ENCODE measurements around the gene COTL1.
A peak's percentile ranks its signal among the peaks of the same experiment; 100 is the strongest.

The COTL1 gene

DNA sequence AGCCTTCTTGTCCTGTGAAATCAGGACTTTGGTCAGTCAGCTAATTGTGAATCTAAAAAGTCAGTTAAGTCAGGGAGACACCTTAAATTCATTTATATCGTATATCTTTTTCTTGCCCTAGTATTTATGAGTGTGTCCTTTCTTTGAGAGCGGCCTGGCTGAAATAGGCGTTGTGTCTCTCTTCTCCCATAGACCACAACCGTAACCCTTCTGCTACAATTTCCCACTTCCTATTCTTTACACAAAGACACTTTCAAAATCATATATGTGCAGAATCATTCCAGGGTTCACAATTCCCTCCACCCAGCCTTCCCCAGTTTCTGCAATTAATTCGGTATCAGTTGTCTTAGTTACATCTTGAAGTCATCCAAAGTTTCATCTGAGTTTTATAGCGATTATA is 14.0 kb upstream of the COTL1 start:
- Histone ChIP-seq H3K4me3 (ENCODE audit: low read length) (no peak overlapping the region), H3K9ac (ENCODE audit: low read length) (no peak overlapping the region), H3K27me3 (ENCODE audit: insufficient read depth, low read length, poor library complexity) (no peaks in the 10 kb centered on the region), H3K27ac (ENCODE audit: low read depth, low read length) (no peak overlapping the region), H3K4me2 (ENCODE audit: low read length) (no peak overlapping the region), H3K56ac (ENCODE audit: low read length) (no peak overlapping the region), H4K5ac (ENCODE audit: low read length) (no peak overlapping the region), H3K4ac (ENCODE audit: low read depth, low read length) (no peak overlapping the region), H2BK15ac (replicated peaks; ENCODE audit: low read depth) (no peak overlapping the region), H3K36me3 (ENCODE audit: control insufficient read depth, insufficient read depth, low read length) (no peaks in the 10 kb centered on the region), H4K8ac (ENCODE audit: low read depth, low read length) (no peak overlapping the region), H2BK120ac (ENCODE audit: low read depth, low read length) (no peak overlapping the region), H3K79me2 (ENCODE audit: control insufficient read depth, insufficient read depth, low read length) (no peaks in the 10 kb centered on the region), H2AK5ac (ENCODE audit: low read length) (no peak overlapping the region), H3K4me1 (ENCODE audit: control insufficient read depth, low read depth, low read length) (no peaks in the 10 kb centered on the region), H2BK5ac (ENCODE audit: low read length) (no peak overlapping the region), H3K23ac (ENCODE audit: low read length) (no peak overlapping the region), H3K18ac (ENCODE audit: low read length) (no peak overlapping the region), H3K79me1 (ENCODE audit: low read length) (no peaks in the 10 kb centered on the region)
- DNase-seq, result no peak
- WGBS (ENCODE audit: extremely low coverage, insufficient coverage, low lambda C conversion rate), result no CpG with 5 or more reads among the region's 6 CpGs

DNA sequence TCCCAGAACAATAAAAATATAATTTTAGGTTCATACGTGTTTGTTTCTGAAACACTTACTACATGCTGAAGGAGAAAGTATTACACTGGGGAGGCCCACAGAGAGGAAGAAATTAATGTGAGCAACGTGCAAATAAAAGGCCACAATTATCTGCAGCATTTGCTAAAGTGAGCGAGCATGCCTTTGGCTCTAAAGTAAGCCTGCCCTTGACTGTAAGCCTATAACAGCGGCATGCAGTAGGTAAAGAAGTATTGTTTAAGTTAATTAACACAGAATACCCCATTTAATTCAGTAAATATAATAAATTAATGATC is 13.2 kb upstream of the COTL1 start:
- H3K27me3 ChIP-seq (ENCODE audit: insufficient read depth, low read length, poor library complexity), result no peaks in the 10 kb centered on the region
- H3K4me1 ChIP-seq (ENCODE audit: control insufficient read depth, low read depth, low read length), result no peaks in the 10 kb centered on the region
- H3K36me3 ChIP-seq (ENCODE audit: control insufficient read depth, insufficient read depth, low read length), result no peaks in the 10 kb centered on the region
- no peak overlapping the region for H3K56ac ChIP-seq (ENCODE audit: low read length)
- no peak overlapping the region for H3K4me2 ChIP-seq (ENCODE audit: low read length)
- no peak overlapping the region for H4K5ac ChIP-seq (ENCODE audit: low read length)
- WGBS (ENCODE audit: extremely low coverage, insufficient coverage, low lambda C conversion rate), result no CpG with 5 or more reads among the region's 4 CpGs
- no peaks in the 10 kb centered on the region for H3K79me1 ChIP-seq (ENCODE audit: low read length)
- DNase-seq, result no peak
- no peak overlapping the region for H3K4ac ChIP-seq (ENCODE audit: low read depth, low read length)
- H3K27ac ChIP-seq (ENCODE audit: low read depth, low read length), result no peak overlapping the region
- H3K4me3 ChIP-seq (ENCODE audit: low read length), result no peak overlapping the region
- H4K8ac ChIP-seq (ENCODE audit: low read depth, low read length), result no peak overlapping the region
- no peak overlapping the region for H3K23ac ChIP-seq (ENCODE audit: low read length)
- H3K79me2 ChIP-seq (ENCODE audit: control insufficient read depth, insufficient read depth, low read length), result no peaks in the 10 kb centered on the region
- no peak overlapping the region for H3K9ac ChIP-seq (ENCODE audit: low read length)
- H2BK15ac ChIP-seq (replicated peaks; ENCODE audit: low read depth), result no peak overlapping the region
- H2BK120ac ChIP-seq (ENCODE audit: low read depth, low read length), result no peak overlapping the region
- H2AK5ac ChIP-seq (ENCODE audit: low read length), result no peak overlapping the region
- H3K18ac ChIP-seq (ENCODE audit: low read length), result no peak overlapping the region
- no peak overlapping the region for H2BK5ac ChIP-seq (ENCODE audit: low read length)

DNA sequence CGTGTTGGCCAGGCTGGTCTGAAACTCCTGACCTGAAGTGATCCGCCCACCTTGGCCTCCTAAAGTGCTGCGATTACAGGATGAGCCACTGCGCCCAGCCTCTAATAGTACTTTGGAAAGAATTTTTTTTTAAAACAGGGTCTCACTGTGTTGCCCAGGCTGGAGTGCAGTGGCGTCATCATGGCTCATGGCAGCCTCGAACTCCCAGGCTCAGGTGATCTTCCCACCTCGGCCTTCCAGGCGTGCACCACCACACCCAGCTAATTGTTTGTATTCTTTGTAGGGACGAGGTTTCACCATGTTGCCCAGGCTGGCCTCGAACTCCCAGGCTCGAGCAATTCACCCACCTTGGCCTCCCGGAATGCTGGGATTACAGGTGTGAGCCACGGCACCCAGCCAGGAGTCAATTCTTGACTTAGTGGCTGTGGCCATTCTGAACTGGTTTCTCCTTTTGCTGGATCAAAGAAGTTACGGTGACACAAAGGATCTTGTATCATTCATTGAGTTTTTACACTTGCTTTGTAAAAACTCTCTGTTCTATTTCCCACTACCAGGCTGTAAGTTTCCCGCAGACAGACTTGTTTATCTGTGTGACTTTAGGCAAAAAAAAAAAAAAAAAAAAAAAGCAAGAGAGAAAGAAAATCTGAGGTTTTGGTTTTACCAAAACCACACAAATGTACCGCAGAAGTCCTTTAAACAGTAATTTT is 12.7 kb upstream of the COTL1 start:
- no peaks in the 10 kb centered on the region for H3K36me3 ChIP-seq (ENCODE audit: control insufficient read depth, insufficient read depth, low read length)
- H3K27me3 ChIP-seq (ENCODE audit: insufficient read depth, low read length, poor library complexity), result no peaks in the 10 kb centered on the region
- H4K5ac ChIP-seq (ENCODE audit: low read length), result no peak overlapping the region
- no peak overlapping the region for H3K18ac ChIP-seq (ENCODE audit: low read length)
- no peak overlapping the region for H3K4me2 ChIP-seq (ENCODE audit: low read length)
- H3K56ac ChIP-seq (ENCODE audit: low read length), result no peak overlapping the region
- no peaks in the 10 kb centered on the region for H3K79me1 ChIP-seq (ENCODE audit: low read length)
- H3K4ac ChIP-seq (ENCODE audit: low read depth, low read length), result no peak overlapping the region
- H3K9ac ChIP-seq (ENCODE audit: low read length), result no peak overlapping the region
- H2BK15ac ChIP-seq (replicated peaks; ENCODE audit: low read depth), result no peak overlapping the region
- H3K23ac ChIP-seq (ENCODE audit: low read length), result no peak overlapping the region
- no peak overlapping the region for H2AK5ac ChIP-seq (ENCODE audit: low read length)
- H2BK120ac ChIP-seq (ENCODE audit: low read depth, low read length), result no peak overlapping the region
- H3K4me3 ChIP-seq (ENCODE audit: low read length), result no peak overlapping the region
- no peaks in the 10 kb centered on the region for H3K79me2 ChIP-seq (ENCODE audit: control insufficient read depth, insufficient read depth, low read length)
- H4K8ac ChIP-seq (ENCODE audit: low read depth, low read length), result no peak overlapping the region
- no peaks in the 10 kb centered on the region for H3K4me1 ChIP-seq (ENCODE audit: control insufficient read depth, low read depth, low read length)
- H3K27ac ChIP-seq (ENCODE audit: low read depth, low read length), result no peak overlapping the region
- H2BK5ac ChIP-seq (ENCODE audit: low read length), result no peak overlapping the region
- no CpG with 5 or more reads among the region's 16 CpGs for WGBS (ENCODE audit: extremely low coverage, insufficient coverage, low lambda C conversion rate)
- DNase-seq, result no peak

DNA sequence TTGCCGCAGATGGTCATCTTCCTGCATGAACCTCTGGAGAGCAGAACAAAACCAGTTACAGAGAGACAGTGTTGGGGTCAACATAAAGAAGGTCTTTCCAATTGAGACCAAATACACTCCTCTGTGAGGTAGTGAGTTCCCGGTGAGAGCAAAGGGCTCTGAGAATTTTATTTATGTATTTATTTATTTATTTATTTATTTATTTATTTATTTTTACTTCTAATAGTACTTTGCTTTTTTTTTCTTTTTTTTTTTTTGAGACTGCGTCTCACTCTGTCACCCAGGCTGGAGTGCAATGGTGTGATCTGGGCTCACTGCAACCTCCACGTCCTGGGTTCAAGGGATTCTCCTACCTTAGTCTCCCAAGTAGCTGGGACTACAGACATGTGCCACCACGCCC is 12.1 kb upstream of the COTL1 start:
- H3K56ac ChIP-seq (ENCODE audit: low read length), result no peak overlapping the region
- no peak overlapping the region for H3K27ac ChIP-seq (ENCODE audit: low read depth, low read length)
- H3K18ac ChIP-seq (ENCODE audit: low read length), result no peak overlapping the region
- no peaks in the 10 kb centered on the region for H3K27me3 ChIP-seq (ENCODE audit: insufficient read depth, low read length, poor library complexity)
- H4K8ac ChIP-seq (ENCODE audit: low read depth, low read length), result no peak overlapping the region
- no peak overlapping the region for H2BK15ac ChIP-seq (replicated peaks; ENCODE audit: low read depth)
- H4K5ac ChIP-seq (ENCODE audit: low read length), result no peak overlapping the region
- H3K23ac ChIP-seq (ENCODE audit: low read length), result no peak overlapping the region
- no peak overlapping the region for H3K4me2 ChIP-seq (ENCODE audit: low read length)
- H3K4me3 ChIP-seq (ENCODE audit: low read length), result no peak overlapping the region
- DNase-seq, result no peak
- H3K4me1 ChIP-seq (ENCODE audit: control insufficient read depth, low read depth, low read length), result no peaks in the 10 kb centered on the region
- no peaks in the 10 kb centered on the region for H3K79me2 ChIP-seq (ENCODE audit: control insufficient read depth, insufficient read depth, low read length)
- H2BK120ac ChIP-seq (ENCODE audit: low read depth, low read length), result no peak overlapping the region
- no peak overlapping the region for H3K4ac ChIP-seq (ENCODE audit: low read depth, low read length)
- H3K36me3 ChIP-seq (ENCODE audit: control insufficient read depth, insufficient read depth, low read length), result no peaks in the 10 kb centered on the region
- no peak overlapping the region for H2AK5ac ChIP-seq (ENCODE audit: low read length)
- no peak overlapping the region for H2BK5ac ChIP-seq (ENCODE audit: low read length)
- WGBS (ENCODE audit: extremely low coverage, insufficient coverage, low lambda C conversion rate), result no CpG with 5 or more reads among the region's 5 CpGs
- H3K9ac ChIP-seq (ENCODE audit: low read length), result no peak overlapping the region
- H3K79me1 ChIP-seq (ENCODE audit: low read length), result no peaks in the 10 kb centered on the region

DNA sequence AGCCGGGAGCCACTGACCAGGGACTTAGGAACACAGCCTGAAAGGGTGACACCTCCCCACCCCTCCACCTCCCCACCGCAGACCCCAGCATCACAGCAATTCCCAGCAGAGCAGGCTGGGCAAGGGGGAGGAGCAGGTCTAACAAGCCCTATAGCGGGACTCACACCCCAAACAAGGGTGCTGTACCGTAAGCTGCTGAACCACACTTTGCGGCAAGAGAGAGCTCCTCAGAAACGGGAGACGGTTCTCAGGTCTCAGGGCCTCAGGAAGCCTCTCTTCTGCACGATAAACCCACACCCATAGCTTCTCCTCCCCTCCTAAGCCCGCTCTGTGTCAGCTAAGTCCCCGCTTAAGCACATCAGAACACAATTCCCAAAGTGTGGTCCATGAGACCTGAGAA is 11.7 kb upstream of the COTL1 start:
- H4K5ac ChIP-seq (ENCODE audit: low read length), result no peak overlapping the region
- H3K4me1 ChIP-seq (ENCODE audit: control insufficient read depth, low read depth, low read length), result no peaks in the 10 kb centered on the region
- no peak overlapping the region for H3K4me3 ChIP-seq (ENCODE audit: low read length)
- H3K4ac ChIP-seq (ENCODE audit: low read depth, low read length), result no peak overlapping the region
- no peaks in the 10 kb centered on the region for H3K79me2 ChIP-seq (ENCODE audit: control insufficient read depth, insufficient read depth, low read length)
- H3K36me3 ChIP-seq (ENCODE audit: control insufficient read depth, insufficient read depth, low read length), result no peaks in the 10 kb centered on the region
- H2BK5ac ChIP-seq (ENCODE audit: low read length), result no peak overlapping the region
- H3K9ac ChIP-seq (ENCODE audit: low read length), result no peak overlapping the region
- no peak overlapping the region for H3K4me2 ChIP-seq (ENCODE audit: low read length)
- no peaks in the 10 kb centered on the region for H3K79me1 ChIP-seq (ENCODE audit: low read length)
- H2AK5ac ChIP-seq (ENCODE audit: low read length), result no peak overlapping the region
- no peak overlapping the region for H2BK120ac ChIP-seq (ENCODE audit: low read depth, low read length)
- DNase-seq, result no peak
- H3K23ac ChIP-seq (ENCODE audit: low read length), result no peak overlapping the region
- peak overlapping the region; percentile 22 for H3K56ac ChIP-seq (ENCODE audit: low read length)
- no peak overlapping the region for H3K18ac ChIP-seq (ENCODE audit: low read length)
- H3K27me3 ChIP-seq (ENCODE audit: insufficient read depth, low read length, poor library complexity), result no peaks in the 10 kb centered on the region
- no peak overlapping the region for H3K27ac ChIP-seq (ENCODE audit: low read depth, low read length)
- no peak overlapping the region for H2BK15ac ChIP-seq (replicated peaks; ENCODE audit: low read depth)
- WGBS (ENCODE audit: extremely low coverage, insufficient coverage, low lambda C conversion rate), result no CpG with 5 or more reads among the region's 10 CpGs
- no peak overlapping the region for H4K8ac ChIP-seq (ENCODE audit: low read depth, low read length)

DNA sequence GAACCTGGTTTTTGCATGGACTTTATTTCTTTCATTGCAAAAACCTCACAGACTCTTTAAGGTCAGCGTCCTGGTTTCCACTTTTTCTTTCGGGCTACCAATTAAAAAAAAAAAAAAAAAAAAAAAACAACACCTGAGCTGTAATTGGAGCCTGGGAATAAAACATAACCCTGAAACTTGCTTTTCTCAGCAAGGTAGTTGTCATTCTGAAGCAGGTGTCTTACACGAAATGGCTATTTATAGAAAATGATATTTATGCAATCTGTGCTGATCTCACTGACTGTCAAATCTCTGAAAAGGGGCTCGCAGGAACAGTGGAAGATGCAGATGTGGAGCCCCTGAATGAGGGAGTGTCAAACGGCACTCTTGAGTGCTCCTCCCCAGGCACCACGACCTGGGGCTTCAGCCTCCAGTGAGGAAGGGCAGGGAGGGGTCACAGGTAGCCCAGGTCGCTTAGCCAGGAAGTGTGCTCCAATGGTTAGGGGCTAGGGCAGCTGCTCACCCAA is 10.4 kb upstream of the COTL1 start:
- no peak overlapping the region for H4K5ac ChIP-seq (ENCODE audit: low read length)
- no peaks in the 10 kb centered on the region for H3K4me1 ChIP-seq (ENCODE audit: control insufficient read depth, low read depth, low read length)
- no peak overlapping the region for H2BK5ac ChIP-seq (ENCODE audit: low read length)
- H3K79me1 ChIP-seq (ENCODE audit: low read length), result no peaks in the 10 kb centered on the region
- no peaks in the 10 kb centered on the region for H3K79me2 ChIP-seq (ENCODE audit: control insufficient read depth, insufficient read depth, low read length)
- H3K36me3 ChIP-seq (ENCODE audit: control insufficient read depth, insufficient read depth, low read length), result no peaks in the 10 kb centered on the region
- H3K18ac ChIP-seq (ENCODE audit: low read length), result no peak overlapping the region
- no peak overlapping the region for H3K9ac ChIP-seq (ENCODE audit: low read length)
- H3K23ac ChIP-seq (ENCODE audit: low read length), result no peak overlapping the region
- no peak overlapping the region for H2BK15ac ChIP-seq (replicated peaks; ENCODE audit: low read depth)
- no peak overlapping the region for H3K4me2 ChIP-seq (ENCODE audit: low read length)
- no peak overlapping the region for H3K56ac ChIP-seq (ENCODE audit: low read length)
- H3K4ac ChIP-seq (ENCODE audit: low read depth, low read length), result no peak overlapping the region
- H2BK120ac ChIP-seq (ENCODE audit: low read depth, low read length), result no peak overlapping the region
- H3K4me3 ChIP-seq (ENCODE audit: low read length), result no peak overlapping the region
- no peak for DNase-seq
- H2AK5ac ChIP-seq (ENCODE audit: low read length), result no peak overlapping the region
- no peaks in the 10 kb centered on the region for H3K27me3 ChIP-seq (ENCODE audit: insufficient read depth, low read length, poor library complexity)
- H3K27ac ChIP-seq (ENCODE audit: low read depth, low read length), result no peak overlapping the region
- no CpG with 5 or more reads among the region's 7 CpGs for WGBS (ENCODE audit: extremely low coverage, insufficient coverage, low lambda C conversion rate)
- no peak overlapping the region for H4K8ac ChIP-seq (ENCODE audit: low read depth, low read length)
